Renal cortex interstitium (tissue), 15 donors: Measurements from ENCODE around the gene KRTAP4-5. TPM values are rescaled to one million over a fixed set of nuclear protein-coding genes. Genes with fewer than 3 reads are reported as not detected.
"Not testable (repeated sequence)": the region's sequence is repeated elsewhere in the genome, so short reads cannot be mapped to it uniquely, and the experiment has no call there.

Experiments
- DNase-seq, 11 donors: peaks; one replicate each; pipeline ENCODE4 v3.0.0-alpha.2; 2013; ENCODE audit warnings: low read depth in 9 of 11, low spot score in 4 of 11; ENCODE audit errors: extremely low read depth in 1 of 11
- long read RNA-seq, 16 experiments: transcript quantifications; one replicate each; lab custom pipeline, GENCODE V29; 2026
- polyA plus RNA-seq, 3 donors: library from polyadenylated mRNA; unstranded; fragments of 120-200 nt; gene quantifications; one replicate each; pipeline ENCODE4 v1.2.1, GENCODE V29; 2013; ENCODE audit not compliant: insufficient read length in 3 of 3

The KRTAP4-5 gene
- polyA plus RNA-seq: not detected
- long read RNA-seq, donor 1: 0 reads
- long read RNA-seq, donor 2: 0 reads
- long read RNA-seq, donor 3: 0 reads
- long read RNA-seq, donor 4: 0 reads
- long read RNA-seq, donor 5: 0 reads
- long read RNA-seq, donor 6: 0 reads
- long read RNA-seq, donor 7: 0 reads
- long read RNA-seq, donor 8: 0 reads
- long read RNA-seq, donor 9: 0 reads
- long read RNA-seq, donor 10: 0 reads
- long read RNA-seq, donor 11: 0 reads
- long read RNA-seq, donor 12: 0 reads
- long read RNA-seq, donor 13: 0 reads
- long read RNA-seq, donor 14: 0 reads
- long read RNA-seq, donor 15: 0 reads
- long read RNA-seq, donor 16: 0 reads

DNA sequence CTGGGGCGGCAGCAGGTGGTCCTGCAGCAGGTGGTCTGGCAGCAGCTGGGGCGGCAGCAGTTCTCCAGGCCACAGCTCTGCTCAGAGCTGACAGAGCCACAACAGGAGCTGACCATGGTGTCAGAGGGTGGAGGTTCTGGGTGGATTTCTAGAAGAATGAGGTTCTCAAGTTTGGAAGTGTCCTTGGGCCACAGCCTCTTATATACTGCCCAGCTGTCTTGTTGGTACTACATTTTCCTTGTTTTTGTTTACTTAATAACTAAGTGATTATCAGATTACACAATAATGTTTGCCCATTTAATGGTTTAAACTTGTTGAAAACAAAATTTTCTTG, at the start of gene KRTAP4-5:
TSS of gene KRTAP4-5 (minus strand) at position 174 of the 334 bp plus-strand sequence. CDS start at position 116, 58 bp downstream.
- no peak for DNase-seq

GRCh38 chr17:41196068-41196467, 46.4 kb upstream of the KRTAP4-5 start:
- DNase-seq: no peak

GRCh38 chr17:41190328-41190727, 40.7 kb upstream of the KRTAP4-5 start:
- DNase-seq: no peak

DNA sequence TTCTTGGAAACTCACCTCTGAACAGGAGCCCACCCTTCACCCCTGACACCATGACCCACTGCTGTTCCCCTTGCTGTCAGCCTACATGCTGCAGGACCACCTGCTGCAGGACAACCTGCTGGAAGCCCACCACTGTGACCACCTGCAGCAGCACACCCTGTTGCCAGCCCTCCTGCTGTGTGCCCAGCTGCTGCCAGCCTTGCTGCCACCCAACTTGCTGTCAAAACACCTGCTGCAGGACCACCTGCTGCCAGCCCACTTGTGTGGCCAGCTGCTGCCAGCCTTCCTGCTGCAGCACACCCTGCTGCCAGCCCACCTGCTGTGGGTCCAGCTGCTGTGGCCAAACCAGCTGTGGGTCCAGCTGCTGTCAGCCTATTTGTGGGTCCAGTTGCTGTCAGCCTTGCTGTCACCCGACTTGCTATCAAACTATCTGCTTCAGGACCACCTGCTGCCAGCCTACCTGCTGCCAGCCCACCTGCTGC, 40.3 kb upstream of the KRTAP4-5 start, which contains the start of gene KRTAP9-1:
TSS of gene KRTAP9-1 (plus strand) at position 51 of the 482 bp plus-strand sequence. CDS start at position 51, 0 bp downstream.
- DNase-seq: not testable (repeated sequence)

- DNase-seq: no peak
Measured at GRCh38 chr17:41186872-41187271, 37.2 kb upstream of the KRTAP4-5 start.

GRCh38 chr17:41185001-41185400, 35.4 kb upstream of the KRTAP4-5 start:
- DNase-seq: no peak

DNA sequence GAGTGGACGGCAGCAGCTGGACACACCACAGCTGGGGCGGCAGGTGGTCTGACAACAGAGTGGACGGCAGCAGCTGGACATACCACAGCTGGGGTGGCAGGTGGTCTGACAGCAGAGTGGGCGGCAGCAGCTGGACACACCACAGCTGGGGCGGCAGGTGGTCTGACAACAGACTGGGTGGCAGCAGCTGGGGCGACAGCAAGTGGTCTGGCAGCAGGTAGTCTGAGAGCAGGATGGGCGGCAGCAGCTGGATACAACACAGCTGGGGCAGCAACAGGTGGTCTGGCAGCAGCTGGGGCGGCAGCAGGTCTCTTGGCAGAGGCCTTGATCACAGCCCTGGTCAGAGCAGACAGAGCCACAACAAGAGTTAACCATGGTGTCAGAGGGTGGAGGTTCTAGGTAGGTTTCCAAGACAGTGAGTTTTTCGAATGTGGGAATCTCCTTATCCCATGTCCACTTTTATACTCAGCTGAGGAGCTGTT, 34.9 kb upstream of the KRTAP4-5 start, which contains the start of gene KRTAP4-1:
TSS of gene KRTAP4-1 (minus strand) at position 432 of the 482 bp plus-strand sequence. CDS start at position 375, 57 bp downstream.
- DNase-seq: no peak

- no peak for DNase-seq
Measured at GRCh38 chr17:41178843-41179616, 29.4 kb upstream of the KRTAP4-5 start.

DNA sequence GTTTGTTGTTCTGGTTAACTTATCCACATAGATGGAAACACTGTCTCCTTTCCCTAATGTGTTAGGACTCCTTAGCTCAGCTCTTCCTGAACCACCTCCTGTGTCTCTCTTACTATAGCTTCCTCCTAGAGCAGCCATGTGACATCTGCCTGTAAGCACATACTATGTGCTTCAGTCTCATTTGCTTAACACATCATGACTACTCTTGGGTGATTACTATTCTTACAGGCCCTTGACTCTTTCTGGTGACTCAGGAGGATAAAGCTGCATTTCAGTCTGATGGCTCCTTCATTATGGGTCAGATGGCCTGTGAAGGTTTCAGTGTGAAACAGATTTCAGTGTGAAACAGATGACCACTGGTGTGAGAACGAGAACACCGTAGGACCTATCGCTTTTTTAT, 28.7 kb upstream of the KRTAP4-5 start:
- no peak for DNase-seq

DNA sequence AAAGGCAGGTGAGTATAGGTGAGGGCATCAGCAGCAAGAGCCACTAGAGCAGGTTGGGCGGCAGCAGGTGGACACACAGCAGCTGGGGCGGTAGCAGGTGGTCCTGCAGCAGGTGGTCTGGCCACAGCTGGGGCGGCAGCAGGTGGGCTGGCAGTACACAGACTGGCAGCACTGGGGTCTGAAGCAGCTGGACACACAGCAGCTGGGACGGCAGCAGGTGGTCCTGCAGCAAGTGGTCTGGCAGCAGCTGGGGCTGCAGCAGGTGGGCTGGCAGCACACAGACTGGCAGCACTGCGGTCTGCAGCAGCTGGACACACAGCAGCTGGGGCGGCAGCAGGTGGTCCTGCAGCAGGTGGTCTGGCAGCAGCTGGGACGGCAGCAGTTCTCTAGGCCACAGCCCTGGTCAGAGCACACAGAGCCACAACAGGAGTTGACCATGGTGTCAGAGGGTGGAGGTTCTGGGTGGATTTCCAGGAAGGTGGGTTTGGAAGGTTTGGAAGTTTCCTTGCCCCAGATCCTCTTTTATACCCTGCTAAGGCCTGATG, 28.2 kb upstream of the KRTAP4-5 start, which contains the start of gene KRTAP4-2:
TSS of gene KRTAP4-2 (minus strand) at position 495 of the 545 bp plus-strand sequence. CDS start at position 438, 57 bp downstream.
- DNase-seq: no peak

- DNase-seq: no peak
Measured at GRCh38 chr17:41176744-41177387, 27.2 kb upstream of the KRTAP4-5 start.

- DNase-seq: no peak
Measured at GRCh38 chr17:41171886-41172285, 22.3 kb upstream of the KRTAP4-5 start.

DNA sequence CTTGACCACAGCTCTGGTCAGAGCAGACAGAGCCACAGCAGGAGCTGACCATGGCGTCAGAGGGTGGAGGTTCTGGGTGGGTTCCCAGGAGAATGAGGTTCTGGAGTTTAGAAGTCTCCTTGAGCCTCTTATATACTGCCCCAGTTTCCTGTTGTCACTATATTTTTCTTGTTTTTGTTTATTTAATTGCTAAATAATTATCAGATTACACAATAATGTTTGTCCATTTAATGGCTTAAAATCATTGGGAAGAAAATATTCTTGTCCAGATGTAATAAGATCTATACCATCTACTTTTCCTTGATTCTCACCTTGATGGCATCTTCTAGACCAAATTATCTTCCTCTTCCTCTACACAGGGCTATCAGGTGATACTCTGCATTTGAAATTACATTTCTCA, 18.5 kb upstream of the KRTAP4-5 start, which contains the start of gene KRTAP4-3:
TSS of gene KRTAP4-3 (minus strand) at position 101 of the 400 bp plus-strand sequence. CDS start at position 52, 49 bp downstream.
- no peak for DNase-seq

- no peak for DNase-seq
Measured at GRCh38 chr17:41167561-41167960, 17.9 kb upstream of the KRTAP4-5 start.

GRCh38 chr17:41163828-41164227, 14.2 kb upstream of the KRTAP4-5 start:
- no peak for DNase-seq

GRCh38 chr17:41160648-41161047, 11.0 kb upstream of the KRTAP4-5 start, which contains the start of gene KRTAP4-4:
Gene KRTAP4-4, minus strand, starts transcription at chr17:41160748. Its CDS starts 57 bp downstream, at chr17:41160691.
- no peak for DNase-seq

GRCh38 chr17:41160190-41160589, 10.6 kb upstream of the KRTAP4-5 start:
- DNase-seq: not testable (repeated sequence)

GRCh38 chr17:41153856-41154255, 4.2 kb upstream of the KRTAP4-5 start:
- DNase-seq: no peak

DNA sequence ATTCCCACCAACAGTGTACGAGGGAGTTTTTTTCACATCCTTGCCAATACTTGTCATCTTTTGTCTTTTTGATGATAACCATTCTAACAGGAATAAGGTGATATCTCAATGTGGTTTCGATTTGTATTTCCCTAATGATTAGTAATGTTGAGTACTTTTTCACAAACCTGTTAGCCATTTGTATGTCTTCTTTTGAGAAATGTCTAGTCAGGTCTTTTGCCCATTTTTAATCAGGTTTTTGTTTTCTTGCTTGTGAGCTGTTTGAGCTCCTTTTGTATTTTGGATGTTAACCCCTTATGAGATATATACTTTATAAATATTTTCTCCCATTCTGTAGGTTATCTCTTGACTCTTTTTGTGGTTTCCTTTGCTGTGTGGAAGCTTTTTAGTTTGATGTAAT, 1.9 kb upstream of the KRTAP4-5 start:
- DNase-seq: no peak
